GM12864 (cell line): ENCODE results near the gene DROSHA.
"Not testable (repeated sequence)": the region's sequence is repeated elsewhere in the genome, so short reads cannot be mapped to it uniquely, and the experiment has no call there.

Experiments used
- DNase-seq: peaks from one replicate; pipeline ENCODE4 v3.0.0-alpha.2; 2011; ENCODE audit warnings: low read depth
- H3K4me3 ChIP-seq: 2 replicates; pipeline ENCODE4 v1.5.1; 2011; ENCODE audit warnings: mild to moderate bottlenecking, low read depth, low read length, control low read depth
- CTCF ChIP-seq: IDR thresholded peaks from 2 replicates; pipeline ENCODE4 v1.5.1; 2011; ENCODE audit warnings: low read depth, mild to moderate bottlenecking, moderate library complexity, low read length, control low read depth, inconsistent platforms; ENCODE audit errors: missing control alignments

The DROSHA gene

GRCh38 chr5:31364881-31365636, 166.8 kb downstream of the DROSHA start:
- no peak for DNase-seq
- TF ChIP-seq CTCF, result no peak
- no peak overlapping the region for H3K4me3 ChIP-seq

GRCh38 chr5:31362931-31363568, 168.8 kb downstream of the DROSHA start:
- no peak for DNase-seq
- no peak for TF ChIP-seq CTCF
- H3K4me3 ChIP-seq, result no peak overlapping the region

- DNase-seq, result no peak
Measured at GRCh38 chr5:31362529-31362900, 169.4 kb downstream of the DROSHA start.

GRCh38 chr5:31361704-31362528, 170.0 kb downstream of the DROSHA start:
- DNase-seq, H3K4me3 ChIP-seq: not testable (repeated sequence)

More at GRCh38 chr5:31362529-31362900, 169.4 kb downstream of the DROSHA start:
- H3K4me3 ChIP-seq, result no peak overlapping the region
- TF ChIP-seq CTCF, result no peak

- no peak overlapping the region for H3K4me3 ChIP-seq
- DNase-seq, result no peak
- TF ChIP-seq CTCF, result no peak
Measured at GRCh38 chr5:31361234-31361633, 170.7 kb downstream of the DROSHA start.

GRCh38 chr5:31359839-31360238, 172.1 kb downstream of the DROSHA start:
- TF ChIP-seq CTCF, result no peak
- DNase-seq, result no peak
- no peak overlapping the region for H3K4me3 ChIP-seq

- H3K4me3 ChIP-seq, result no peak overlapping the region
Measured at GRCh38 chr5:31357038-31357437, 174.9 kb downstream of the DROSHA start.

More at GRCh38 chr5:31357038-31357437, 174.9 kb downstream of the DROSHA start:
- DNase-seq, result no peak
- no peak for TF ChIP-seq CTCF
